DMS53 treated with DMSO at 0.1 percent for 48 hours (cell line): ENCODE data around the gene TMEM69.
"Not testable (repeated sequence)": the region's sequence is repeated elsewhere in the genome, so short reads cannot be mapped to it uniquely, and the experiment has no call there.

Source experiments
- DNase-seq: peaks from one replicate; lab custom pipeline; 2025; ENCODE audit not compliant: unreplicated experiment; lab: John Stamatoyannopoulos, UW

The TMEM69 gene

DNA sequence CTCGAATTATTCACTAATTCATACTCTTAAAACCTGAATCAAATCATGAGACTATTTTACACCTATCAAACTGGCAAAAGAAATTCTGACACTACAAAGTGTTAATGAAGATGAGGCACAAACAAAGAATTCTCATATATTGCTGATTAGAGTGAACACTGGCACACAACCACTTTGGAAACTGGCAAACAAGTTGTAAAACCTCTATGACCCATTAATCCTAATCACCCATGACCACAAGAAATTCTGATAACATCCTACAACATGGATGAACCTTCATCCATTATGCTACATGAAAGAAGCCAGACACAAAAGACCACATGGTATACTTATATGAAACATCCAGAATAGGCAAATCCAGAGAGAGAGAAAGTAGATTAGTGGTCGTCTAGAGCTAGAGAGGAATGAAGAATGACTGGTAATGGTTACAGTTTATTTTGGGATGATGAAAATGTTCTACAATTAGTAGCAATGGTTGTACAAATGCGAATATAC lies 10.2 kb upstream of the TMEM69 start:
- no peak for DNase-seq

DNA sequence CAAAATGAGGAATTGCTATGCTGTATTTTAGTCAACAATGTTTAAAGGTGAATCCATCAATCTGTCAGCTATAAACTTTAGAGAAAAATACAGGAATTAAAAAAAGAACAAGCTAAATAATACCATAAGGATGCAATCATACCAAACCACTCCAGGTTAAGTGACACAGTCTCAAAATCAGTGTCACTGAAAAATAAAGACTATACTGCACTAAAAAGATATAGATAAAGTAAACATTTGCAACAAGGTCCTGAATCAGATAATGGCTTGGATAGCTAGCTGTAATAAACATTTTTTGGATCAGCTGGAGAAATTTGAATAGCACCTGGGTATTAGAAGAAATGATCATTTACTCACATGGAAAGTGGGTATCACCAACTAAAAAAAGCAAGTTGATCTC lies 9.5 kb upstream of the TMEM69 start:
- no peak for DNase-seq

DNA sequence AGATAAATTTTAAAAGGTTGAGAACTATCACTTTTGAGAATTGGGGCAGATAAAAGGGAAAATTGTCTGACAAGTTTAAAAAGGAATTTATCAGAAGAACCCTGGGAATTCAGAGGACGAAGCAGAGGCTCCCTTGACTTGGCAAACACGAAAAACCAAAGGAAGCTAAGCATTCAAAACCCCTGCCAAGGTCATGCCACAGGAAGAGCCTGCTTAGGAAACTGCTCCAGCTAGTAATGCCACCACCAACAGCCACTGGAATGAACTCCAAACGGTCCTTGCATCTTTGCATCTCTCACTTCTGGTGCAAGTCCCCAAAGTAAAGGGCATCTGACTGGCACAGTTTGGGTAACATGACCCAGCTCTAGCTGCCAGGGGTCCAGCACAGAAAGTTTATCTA lies 8.9 kb upstream of the TMEM69 start:
- no peak for DNase-seq

DNA sequence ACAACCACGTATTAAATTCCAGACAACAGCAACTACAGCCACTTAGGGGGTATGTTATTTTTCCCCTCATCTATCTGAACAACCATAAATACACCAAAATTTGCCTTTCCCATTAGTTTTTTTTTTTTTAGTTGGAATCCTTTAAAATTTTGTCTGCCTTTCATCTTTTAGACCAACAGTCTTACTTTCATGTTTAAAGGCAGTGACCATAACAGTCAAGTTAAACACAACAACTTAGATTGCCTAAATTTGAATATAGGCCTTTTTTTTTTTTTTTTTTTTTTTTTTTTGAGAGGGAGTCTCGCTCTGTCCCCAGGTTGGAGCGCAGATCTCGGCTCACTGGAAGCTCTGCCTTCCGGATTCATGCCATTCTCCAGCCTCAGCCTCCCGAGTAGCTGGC lies 5.0 kb upstream of the TMEM69 start:
- no peak for DNase-seq

DNA sequence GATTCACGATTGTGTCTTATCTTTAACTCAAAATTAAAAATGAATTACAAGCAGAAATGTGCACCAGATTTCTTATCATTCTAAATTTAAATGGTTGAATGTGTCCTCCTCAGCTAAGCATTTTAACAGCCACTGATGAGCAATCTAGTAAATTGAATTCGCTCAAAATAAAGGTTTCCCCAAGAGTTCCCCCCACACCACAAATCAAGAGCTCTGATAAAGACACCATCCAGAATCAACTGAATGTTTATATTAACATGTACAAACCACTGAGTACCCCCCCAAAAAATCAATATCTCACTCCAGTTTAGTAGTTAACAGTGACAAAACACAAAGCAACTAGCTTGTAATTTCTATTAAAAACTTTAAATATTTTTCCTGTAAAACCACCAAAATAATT lies 3.6 kb upstream of the TMEM69 start:
- no peak for DNase-seq

DNA sequence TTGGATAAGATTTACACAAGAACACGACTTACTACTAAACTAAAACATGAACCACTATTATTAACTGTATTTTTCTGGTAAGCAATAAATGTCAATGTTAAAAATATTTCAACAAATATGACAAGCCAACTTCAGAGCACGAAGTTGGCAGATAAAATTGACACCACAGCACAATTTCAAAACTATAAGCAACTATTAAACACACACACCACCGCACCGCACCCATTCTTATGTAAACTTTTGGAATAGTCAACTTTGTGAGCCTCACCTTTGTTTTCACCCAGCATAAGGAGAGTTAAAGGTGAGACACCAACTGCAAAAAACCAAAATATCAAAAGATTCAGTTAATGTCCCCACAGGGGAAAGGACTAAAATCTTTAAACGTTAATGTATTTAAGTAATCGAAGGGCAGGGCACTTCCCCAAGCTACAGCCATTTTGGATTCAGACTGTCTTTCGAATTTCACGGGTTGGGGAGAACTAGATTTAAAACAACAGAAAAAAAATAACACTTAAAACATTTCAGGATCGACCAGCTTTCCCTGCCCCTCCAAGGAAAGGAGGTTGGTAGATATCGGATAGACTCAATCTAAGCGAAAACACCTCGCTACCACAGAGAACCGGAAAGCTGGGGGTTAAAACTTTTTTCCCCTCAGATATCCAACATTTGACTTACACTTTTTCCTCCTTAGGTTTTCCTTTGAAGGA lies 2.5 kb upstream of the TMEM69 start:
- DNase-seq: no peak

DNA sequence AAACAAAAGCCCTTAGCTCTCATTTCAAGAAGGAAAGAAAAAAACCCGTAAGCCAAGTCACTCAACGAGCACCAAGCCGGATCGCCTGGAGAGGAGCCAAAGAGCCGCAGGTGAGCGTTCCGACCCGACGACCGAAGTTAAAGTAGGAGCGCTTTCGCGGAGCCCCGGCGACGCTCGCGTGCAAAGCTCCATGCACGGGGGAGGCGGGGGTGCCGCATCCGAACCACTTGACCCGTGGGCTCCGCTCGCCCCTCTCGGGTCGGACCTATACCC lies 2.0 kb upstream of the TMEM69 start:
- DNase-seq: peak; percentile 56

DNA sequence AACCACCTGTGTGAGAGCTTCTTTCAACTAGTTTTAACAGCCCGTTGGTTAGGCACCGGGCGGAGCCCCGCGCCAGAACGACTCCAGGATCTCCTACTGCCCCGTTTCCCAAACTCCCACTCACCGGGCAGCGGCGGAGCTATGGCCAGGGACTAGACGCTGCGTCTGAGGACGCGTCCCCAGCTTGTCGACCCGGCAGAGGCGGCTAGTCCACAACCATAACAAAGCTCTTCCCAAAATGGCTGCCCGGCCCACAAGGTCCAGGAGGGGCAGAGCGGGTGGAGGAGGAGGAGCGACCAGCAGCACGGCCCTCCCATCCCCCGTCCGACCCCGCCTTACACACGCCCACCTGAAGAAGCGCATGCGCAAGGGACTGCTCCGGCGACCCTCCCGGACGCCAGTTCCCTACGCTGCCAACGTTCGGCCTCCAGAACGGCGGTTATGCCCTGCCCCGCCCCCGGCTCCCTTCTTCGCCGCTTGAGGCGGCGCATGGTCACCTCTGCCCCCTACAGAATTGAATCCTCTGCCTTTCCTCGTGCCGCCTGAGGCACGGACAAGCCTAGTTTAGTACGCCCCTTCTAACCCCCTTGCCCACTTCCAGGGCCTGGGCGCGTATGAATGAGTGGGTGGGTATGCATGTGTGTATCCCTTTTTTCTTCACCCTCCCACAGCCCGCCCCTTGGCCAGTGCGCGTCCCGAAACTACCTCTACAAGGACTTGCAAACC lies 1.5 kb upstream of the TMEM69 start, which contains the start of gene GPBP1L1:
GPBP1L1 (minus strand) TSS at position 246 of the 726 bp plus-strand sequence. CDS start 27,446 bp downstream, outside the sequence.
- DNase-seq: peak; percentile 92

DNA sequence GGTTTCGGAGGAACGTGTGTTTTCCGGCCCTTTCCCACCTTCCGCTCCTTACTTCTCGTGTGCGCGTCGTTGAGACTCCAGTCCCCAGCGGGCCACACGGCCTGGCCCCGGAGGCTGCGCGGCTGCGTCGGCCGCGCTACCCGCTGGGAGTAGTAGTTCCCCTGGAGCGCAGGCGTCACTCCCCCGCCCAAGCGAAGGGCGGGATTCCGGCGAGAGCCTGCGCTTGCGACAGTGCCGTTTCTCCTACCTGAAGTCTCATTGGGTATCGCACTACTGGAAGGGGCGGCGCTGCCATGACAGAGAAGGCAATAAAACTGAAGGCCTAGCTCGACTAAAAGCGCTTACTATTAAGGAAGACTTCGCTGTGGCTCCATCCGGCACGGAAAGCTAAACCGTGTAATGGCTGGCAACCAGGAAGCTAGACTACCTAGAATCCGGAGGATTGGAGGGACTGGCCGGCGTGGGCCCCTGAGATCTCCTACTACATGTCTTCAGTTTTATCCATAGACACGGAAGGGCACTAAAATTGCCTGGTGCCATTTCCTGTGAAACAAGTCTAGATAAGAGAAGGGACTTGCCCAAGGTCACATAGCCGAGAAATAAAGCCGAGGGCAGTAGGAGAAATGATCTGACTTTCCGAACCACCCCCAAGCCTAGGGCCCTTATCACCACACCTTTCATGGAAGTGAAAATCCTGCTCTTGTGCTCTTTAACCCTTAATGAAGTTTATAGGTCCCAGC lies 797 bp upstream of the TMEM69 start:
- peak; percentile 99 for DNase-seq

DNA sequence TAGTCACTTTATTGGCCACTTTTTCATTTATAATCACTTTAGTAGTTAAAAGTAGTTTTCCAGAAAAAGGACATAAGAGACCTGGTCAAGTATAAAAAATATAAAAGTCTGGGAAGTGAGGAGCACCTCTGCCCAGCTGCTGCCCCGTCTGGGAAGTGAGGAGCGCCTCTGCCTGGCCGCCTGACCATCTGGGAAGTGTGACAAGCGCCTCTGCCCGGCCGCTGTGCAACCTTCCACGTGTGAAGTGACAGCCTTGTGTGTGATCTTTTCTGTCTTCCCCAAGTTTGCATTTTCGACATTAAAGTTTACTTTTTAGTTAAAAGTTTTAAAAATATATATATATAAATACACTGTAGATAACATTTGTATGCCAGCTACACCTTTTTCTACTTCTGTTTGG lies 5.8 kb downstream of the TMEM69 start:
- not testable (repeated sequence) for DNase-seq

DNA sequence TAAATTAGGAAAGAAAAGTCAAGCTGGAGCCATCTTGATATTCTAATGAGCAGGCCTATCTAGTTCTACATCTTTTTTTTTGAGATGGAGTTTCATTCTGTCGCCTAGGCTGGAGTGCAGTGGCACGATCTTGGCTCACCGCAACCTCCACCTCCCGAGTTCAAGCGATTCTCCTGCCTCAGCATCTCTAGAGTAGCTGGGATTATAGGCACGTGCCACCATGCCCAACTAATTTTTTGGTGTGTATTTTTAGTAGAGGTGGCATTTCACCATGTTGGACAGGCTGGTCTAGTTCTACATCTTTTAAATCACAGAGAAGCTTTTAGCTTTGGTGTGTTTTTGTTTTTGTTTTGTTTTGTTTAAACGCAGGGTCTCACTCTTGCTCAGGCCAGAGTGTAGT lies 6.8 kb downstream of the TMEM69 start:
- DNase-seq: no peak

DNA sequence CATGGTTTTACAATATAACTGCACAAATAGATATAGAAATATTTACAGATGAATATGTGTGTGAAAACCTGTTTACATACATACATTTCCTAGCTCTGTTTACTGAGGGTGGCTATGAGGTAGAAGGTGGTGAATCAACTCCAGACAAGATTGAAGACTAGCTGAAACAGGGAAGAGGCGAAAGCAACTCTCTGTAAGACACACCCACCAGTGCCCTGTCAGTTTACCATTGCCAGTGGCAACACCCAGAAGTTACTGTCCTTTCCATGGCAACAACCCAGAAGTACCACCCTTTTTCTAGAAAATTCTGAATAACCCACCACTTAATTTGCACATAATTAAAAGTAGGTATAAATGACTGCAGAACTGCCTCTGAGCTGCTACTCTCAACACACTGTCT lies 16.7 kb downstream of the TMEM69 start:
- DNase-seq: no peak

DNA sequence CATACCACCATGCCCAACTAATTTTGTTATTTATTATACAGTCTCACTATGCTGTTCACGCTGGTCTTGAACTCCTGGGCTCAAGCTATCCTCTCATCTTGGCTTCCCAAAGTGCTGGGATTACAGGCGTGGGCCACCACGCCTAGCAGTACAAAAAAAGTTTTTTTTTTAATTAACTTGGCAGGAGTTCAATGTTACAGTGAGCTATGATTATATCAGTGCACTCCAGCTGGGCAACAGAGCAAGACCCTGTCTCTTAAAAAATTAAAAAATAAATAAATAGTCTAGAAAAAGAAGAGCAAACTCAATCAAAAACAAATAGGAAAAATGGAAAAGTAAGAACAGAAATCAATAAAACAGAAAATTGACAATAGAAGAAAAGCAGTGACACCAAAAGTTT lies 25.7 kb downstream of the TMEM69 start:
- DNase-seq: no peak

DNA sequence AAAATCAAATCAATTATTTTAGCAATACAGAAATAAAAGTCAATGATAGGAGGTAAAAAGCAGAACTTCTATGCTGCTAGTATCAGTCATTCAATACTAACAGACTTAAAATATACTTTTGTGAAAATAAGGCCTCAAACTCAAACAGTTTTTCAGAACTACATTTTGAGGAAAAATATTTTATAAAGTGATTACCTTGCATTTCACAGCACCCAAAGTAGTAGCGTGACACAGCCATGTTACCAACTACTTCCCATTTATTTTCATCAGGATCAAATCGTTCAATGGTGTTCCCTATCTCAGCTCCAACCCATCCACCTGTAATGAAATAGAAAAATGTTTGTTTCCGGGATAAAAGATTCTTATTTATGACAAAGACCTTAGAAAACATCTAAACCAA lies 28.7 kb downstream of the TMEM69 start:
- DNase-seq: no peak

DNA sequence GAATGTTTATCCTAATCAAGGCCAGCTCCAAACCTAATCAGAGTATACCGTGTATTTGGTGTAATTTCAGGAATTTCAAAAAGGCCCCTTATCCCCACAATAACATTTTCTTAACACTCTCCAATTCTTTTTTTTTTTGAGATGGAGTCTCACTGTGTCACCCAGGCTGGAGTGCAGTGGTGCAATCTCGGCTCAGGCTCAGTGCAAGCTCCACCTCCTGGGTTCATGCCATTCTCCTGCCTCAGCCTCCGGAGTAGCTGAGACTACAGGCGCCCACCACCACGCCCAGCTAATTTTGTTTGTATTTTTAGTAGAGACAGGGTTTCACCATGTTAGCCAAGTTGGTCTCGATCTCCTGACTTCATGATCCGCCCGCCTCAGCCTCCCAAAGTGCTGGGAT lies 29.4 kb downstream of the TMEM69 start:
- not testable (repeated sequence) for DNase-seq

DNA sequence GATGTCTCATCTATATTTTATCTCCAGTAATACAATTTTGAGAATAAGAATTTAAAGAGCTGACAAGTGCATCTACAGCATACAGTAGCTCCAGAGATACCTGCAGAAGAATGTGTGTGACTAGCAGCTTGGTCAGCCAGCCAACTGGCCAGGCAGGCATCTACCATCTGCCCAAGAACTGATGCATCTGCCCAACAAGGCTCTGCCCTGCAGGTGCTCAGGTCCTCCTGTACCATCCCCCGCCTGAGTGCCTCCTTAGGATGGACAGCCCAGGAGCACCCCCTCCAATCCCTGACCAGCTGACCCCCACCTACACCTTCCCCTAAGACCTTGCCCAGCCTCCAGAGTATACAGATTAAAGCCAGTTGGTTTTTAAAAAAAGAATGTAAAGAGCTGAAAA lies 30.3 kb downstream of the TMEM69 start:
- no peak for DNase-seq

DNA sequence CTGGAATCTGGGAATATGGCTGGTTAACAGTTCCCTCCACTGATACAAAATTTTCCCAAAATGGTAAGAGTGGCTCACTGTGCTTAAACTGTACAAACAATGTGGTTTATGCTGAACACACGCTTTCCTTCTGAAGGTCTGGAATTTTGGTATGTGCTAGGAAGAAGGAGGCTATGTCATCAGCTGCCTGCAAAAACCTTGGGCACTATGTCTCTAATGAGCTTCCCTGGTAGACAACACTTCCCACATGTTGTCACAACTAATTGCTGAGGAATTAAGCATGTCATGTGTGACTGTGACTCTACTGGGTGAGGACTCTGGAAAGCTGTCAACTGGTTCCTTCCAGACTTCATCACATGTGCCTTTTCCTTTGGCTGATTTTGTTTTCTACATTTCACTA lies 33.2 kb downstream of the TMEM69 start:
- DNase-seq: no peak

DNA sequence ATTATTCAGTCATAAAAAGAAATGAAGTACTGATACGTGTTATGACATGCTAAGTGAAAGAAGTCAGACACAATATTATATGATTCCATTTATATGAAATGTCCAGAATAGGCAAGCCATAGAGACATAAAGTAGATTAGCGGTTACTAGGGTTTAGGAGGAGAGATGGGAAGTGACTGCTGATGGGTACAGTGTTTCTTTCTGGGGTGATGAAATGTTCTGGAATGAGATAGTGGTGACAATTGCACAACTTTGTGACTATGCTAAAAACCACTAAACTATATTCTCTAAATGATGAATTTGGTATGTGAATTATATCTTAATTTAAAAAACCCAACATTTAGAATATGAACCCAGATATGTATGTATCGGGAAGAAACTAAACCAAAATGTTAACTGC lies 34.8 kb downstream of the TMEM69 start:
- no peak for DNase-seq

DNA sequence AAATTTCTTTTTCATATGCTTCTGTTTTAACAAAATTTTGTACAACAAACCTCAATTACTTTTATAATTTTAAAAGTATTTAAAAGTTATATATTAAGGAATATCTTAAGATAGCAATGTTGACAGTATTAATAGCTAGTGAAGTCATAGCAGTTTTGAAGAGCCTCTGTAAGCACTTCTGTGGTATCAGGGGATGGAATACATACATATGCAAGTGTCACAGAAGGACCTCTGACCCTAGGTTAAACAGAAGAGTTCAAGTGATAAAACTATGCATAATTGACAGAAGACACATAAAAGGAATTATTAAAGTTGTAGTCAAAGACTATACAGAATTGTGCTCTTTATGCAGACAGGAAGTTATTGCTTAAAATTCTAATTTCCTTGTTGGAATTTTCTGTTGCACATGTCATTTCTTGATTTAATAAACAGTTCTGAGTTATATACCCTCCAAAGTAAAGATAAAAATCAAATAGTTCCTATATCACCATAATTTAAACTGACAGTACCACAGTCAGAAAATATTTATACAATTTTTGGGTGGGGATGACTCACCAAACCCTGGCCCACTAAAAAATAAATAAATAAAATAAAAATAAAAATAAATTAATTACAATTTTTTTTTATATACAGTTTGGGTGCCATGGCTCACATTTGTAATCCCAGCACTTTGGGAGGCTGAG lies 35.4 kb downstream of the TMEM69 start:
- no peak for DNase-seq

DNA sequence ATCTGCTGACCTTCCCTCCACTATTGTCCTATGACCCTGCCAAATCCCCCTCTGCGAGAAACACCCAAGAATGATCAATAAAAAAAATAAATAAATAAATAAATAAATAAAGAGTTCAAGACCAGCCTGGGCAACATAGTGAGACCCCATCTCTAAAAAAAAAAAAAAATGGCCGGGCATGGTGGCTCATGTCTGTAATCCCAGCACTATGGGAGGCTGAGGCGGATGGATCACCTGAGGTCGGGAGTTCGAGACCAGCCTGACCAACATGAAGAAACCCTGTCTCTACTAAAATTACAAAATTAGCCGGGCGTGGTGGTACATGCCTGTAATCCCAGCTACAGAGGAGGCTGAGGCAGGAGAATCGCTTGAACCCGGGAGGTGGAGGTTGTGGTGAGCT lies 38.0 kb downstream of the TMEM69 start:
- DNase-seq: not testable (repeated sequence)

DNA sequence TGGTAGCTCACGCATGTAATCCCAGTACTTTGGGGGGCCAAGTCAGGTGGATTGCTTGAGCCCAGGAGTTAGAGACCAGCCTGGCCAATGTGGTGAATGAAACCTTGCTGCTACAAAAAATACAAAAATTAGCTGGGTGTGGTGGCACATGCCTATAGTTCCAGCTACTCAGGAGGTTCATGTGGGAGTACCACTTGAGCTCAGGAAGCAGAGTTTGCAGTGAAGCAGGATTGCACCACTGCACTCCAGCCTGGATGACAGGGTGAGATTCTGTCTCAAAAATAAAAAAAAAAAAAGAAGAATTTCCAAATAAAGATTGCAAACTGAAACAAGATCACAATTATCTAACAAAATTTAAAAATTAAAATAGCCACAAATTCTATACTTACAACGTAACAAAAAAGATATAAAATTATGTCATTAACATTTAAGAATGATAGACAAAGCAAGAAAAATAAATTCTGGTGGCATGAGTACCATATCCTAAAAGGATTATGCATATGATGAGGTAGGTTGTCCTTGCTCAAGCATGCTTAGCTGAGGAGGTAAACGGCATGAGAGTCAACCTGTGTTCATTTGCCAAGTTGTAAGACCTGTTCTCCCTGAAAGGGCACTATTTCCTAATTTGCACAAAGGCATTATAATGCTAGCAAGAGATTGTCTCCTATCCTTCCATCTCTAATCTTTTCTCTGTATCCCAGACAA lies 42.2 kb downstream of the TMEM69 start:
- DNase-seq: peak; percentile 68
